Right atrium auricular region (tissue), 2 donors: ENCODE measurements around the gene ERP44. TPM values are rescaled to one million over a fixed set of nuclear protein-coding genes. Genes with fewer than 3 reads are reported as not detected.

Source experiments
- DNase-seq: peaks from one replicate; pipeline ENCODE4 v3.0.0-alpha.2; 2019; ENCODE audit warnings: low spot score
- H3K27ac ChIP-seq, 2 donors: fragments of 200-600 bp; sonication (generic); 1 replicate in 1 of 2; 2 replicates in 1 of 2; pipeline ENCODE4 v1.5.1; 2016 to 2019
- H3K27me3 ChIP-seq, 2 donors: fragments of 200-600 bp; sonication (generic); one replicate each; pipeline versions ENCODE4 v1.5.1 to v1.6.0; 2017 to 2019
- H3K36me3 ChIP-seq: fragments of 200-600 bp; sonication (generic); one replicate; pipeline ENCODE4 v1.5.1; 2016
- H3K4me1 ChIP-seq, 2 donors: fragments of 200-600 bp; sonication (generic); one replicate each; pipeline versions ENCODE4 v1.5.1 to v1.6.0; 2017 to 2019
- H3K4me3 ChIP-seq, 2 donors: fragments of 200-600 bp; sonication (generic); 1 replicate in 1 of 2; 2 replicates in 1 of 2; pipeline ENCODE4 v1.5.1; 2017 to 2019; ENCODE audit warnings: mild to moderate bottlenecking in 1 of 2, moderate library complexity in 1 of 2
- H3K9me3 ChIP-seq, 2 donors: fragments of 200-600 bp; sonication (generic); one replicate each; pipeline ENCODE4 v1.5.1; 2019
- total RNA-seq, 2 donors: library from RNA; depleted of rRNA; stranded (reverse); fragments of >200 nt; gene quantifications; one replicate each; pipeline ENCODE4 v1.1.0, GENCODE V29; 2016
- TF ChIP-seq, protein P1 (sequence below), 2 donors: fragments of 200-600 bp; sonication (generic); IDR thresholded peaks; one replicate each; pipeline ENCODE4 v1.5.1; 2019; ENCODE audit warnings: antibody characterized with exemption in 2 of 2

Gene ERP44
- total RNA-seq, 2 donors from 2014 or later = 11.0 to 12.9 TPM

DNA sequence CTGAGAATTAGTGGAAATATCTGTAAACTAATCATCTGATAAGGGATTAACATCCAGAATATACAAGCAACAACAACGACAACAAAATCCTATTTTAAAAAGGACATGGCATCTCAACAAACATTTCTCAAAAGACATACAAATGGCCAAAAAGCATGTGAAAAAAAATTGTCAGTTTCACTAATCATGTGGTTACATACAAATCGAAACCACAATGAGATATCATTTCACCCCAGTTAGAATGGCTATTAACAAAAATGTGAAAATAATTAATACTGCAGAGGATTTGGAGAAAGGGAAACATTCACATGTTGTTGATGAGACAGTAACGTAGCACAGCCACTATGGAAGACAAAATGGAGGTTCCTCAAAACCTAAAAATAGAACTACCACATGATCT is 69.5 kb downstream of the ERP44 start:
- TF ChIP-seq, protein P1, sequence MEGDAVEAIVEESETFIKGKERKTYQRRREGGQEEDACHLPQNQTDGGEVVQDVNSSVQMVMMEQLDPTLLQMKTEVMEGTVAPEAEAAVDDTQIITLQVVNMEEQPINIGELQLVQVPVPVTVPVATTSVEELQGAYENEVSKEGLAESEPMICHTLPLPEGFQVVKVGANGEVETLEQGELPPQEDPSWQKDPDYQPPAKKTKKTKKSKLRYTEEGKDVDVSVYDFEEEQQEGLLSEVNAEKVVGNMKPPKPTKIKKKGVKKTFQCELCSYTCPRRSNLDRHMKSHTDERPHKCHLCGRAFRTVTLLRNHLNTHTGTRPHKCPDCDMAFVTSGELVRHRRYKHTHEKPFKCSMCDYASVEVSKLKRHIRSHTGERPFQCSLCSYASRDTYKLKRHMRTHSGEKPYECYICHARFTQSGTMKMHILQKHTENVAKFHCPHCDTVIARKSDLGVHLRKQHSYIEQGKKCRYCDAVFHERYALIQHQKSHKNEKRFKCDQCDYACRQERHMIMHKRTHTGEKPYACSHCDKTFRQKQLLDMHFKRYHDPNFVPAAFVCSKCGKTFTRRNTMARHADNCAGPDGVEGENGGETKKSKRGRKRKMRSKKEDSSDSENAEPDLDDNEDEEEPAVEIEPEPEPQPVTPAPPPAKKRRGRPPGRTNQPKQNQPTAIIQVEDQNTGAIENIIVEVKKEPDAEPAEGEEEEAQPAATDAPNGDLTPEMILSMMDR (IDR thresholded peaks at IDR 0.05) = no peak
- no peak for DNase-seq
- Histone ChIP-seq H3K4me1 (peaks cover 0 to 3% of the 10 kb centered on the region in 2 donors), H3K36me3 (no peaks in the 10 kb centered on the region), H3K27me3 (no peaks in the 10 kb centered on the region), H3K4me3 (no peak overlapping the region), H3K27ac (no peak overlapping the region), H3K9me3 (peaks cover 0 to 8% of the 10 kb centered on the region in 2 donors)

DNA sequence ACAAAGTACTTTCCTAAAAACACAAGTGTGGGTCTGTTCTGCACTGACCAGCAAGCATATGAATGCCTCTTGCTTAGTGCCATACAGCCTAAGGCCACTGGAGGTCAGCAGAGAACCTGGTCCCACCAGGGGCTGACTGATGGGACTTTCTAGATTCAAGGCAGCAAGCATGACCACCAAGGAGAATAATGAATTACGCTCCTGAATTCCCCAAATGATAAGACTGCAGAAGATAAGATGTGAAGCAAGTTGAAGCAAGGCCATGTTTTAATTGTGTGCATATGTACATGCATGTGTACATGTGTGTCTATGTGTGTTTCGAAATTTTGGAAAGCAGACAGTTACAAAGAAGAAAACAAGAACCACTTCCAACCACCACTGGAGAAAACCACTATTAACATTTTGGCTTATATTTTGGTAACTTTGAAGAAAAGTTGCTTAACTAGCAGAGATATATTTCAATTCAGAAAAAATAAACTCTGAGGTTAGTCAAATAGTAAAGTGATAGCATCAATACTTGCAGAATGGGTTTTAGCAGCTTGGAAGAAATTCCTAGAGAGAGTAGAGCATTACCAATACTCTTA is 70.5 kb downstream of the ERP44 start:
- H3K27me3 ChIP-seq = no peaks in the 10 kb centered on the region
- H3K4me1 ChIP-seq = peaks cover 0 to 3% of the 10 kb centered on the region in 2 donors
- H3K9me3 ChIP-seq = peaks cover 0 to 8% of the 10 kb centered on the region in 2 donors
- no peaks in the 10 kb centered on the region for H3K36me3 ChIP-seq
- DNase-seq = peak; percentile 73
- H3K27ac ChIP-seq = no peak overlapping the region
- H3K4me3 ChIP-seq = no peak overlapping the region
- TF ChIP-seq, protein P1 (IDR thresholded peaks at IDR 0.05) = peak; percentile 84 to 97

DNA sequence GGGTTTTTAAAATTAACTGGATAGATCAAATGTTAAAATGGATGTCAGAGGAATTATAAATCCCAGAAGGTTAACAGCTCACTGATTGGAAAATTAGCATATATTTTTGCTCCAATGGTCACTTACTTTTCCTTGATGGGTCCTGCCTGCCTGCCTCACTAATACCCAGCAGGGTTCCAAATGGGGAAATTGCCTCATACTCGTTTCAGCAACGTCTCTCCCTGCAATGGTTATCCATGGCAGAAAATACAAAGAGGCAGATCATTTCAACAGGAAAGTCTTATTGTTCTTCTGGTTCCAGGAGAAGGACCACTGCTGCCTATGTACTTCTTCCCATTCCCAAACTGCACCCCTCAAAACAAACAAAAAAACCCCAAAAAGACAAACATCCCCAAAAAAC is 71.3 kb downstream of the ERP44 start:
- Histone ChIP-seq H3K27ac (no peak overlapping the region), H3K4me3 (no peak overlapping the region), H3K4me1 (peaks cover 0 to 3% of the 10 kb centered on the region in 2 donors), H3K36me3 (no peaks in the 10 kb centered on the region), H3K9me3 (peaks cover 0 to 8% of the 10 kb centered on the region in 2 donors), H3K27me3 (no peaks in the 10 kb centered on the region)
- TF ChIP-seq, protein P1 (IDR thresholded peaks at IDR 0.05) = no peak
- DNase-seq = no peak

DNA sequence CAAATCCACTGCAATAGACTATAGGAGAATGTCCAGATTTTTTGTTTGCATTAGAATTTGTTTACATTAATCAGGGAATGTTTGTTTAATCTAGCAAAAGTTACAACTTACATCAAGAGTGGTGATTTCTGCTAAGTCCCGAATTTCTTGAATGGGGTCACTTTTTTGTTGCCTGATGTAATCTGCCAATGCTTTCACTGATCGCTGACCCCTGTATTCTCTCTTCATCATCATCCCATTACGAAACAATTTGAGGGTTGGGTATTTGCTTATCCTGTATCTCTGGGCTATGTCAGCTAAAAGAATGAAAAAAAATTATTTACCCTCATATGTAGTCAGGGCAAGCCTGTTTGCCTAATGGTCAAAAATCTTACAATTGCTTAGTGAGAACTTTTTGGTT is 76.9 kb downstream of the ERP44 start:
- H3K36me3 ChIP-seq = peaks cover 8% of the 10 kb centered on the region

DNA sequence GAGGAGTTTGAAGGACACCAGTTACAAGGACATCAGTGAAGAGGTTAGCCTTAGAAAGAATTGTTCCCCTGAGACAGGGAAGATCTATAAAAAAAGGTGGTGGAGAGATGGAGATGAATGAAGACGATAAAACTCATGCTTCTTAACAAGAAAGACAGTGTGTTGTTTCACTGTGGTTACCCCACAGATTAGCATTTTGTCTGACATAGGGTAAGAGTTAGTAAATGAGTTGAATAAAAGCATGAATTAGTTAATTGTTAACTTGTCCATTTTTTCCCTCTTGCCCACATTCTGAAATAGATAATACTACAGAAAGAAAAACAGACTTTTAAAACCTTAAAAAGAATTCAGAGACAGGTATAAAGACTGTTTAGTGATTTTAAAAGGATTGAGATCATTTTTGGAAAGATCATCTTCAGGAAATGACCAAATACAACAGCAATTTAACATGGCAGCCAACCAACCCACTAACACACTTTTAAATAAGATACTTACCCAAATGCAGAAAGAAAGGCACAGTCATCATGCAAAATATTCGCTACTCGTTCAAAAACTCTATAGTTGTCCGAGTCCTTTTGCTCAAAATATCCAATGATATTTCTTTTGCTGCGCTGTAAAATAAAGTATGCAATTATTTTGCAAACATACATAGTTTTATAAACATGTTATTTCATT is 78.5 kb downstream of the ERP44 start:
- TF ChIP-seq, protein P1 (IDR thresholded peaks at IDR 0.05) = no peak
- H3K4me3 ChIP-seq = no peak overlapping the region
- no peaks in the 10 kb centered on the region for H3K27me3 ChIP-seq
- H3K9me3 ChIP-seq = peaks cover 0 to 7% of the 10 kb centered on the region in 2 donors
- H3K27ac ChIP-seq = no peak overlapping the region
- no peak for DNase-seq
- no peaks in the 10 kb centered on the region for H3K4me1 ChIP-seq
- H3K36me3 ChIP-seq = peaks cover 19% of the 10 kb centered on the region

More for the DNA sequence above, 76.9 kb downstream of the ERP44 start:
- no peak for DNase-seq
- Histone ChIP-seq H3K4me3 (no peak overlapping the region), H3K27me3 (no peaks in the 10 kb centered on the region), H3K27ac (no peak overlapping the region), H3K9me3 (peaks cover 0 to 8% of the 10 kb centered on the region in 2 donors), H3K4me1 (no peaks in the 10 kb centered on the region)
- TF ChIP-seq, protein P1 (IDR thresholded peaks at IDR 0.05) = no peak
